ENCODE results near the gene SYTL3.
"Not testable (repeated sequence)": the region's sequence is repeated elsewhere in the genome, so short reads cannot be mapped to it uniquely, and the experiment has no call there.

The SYTL3 gene

DNA sequence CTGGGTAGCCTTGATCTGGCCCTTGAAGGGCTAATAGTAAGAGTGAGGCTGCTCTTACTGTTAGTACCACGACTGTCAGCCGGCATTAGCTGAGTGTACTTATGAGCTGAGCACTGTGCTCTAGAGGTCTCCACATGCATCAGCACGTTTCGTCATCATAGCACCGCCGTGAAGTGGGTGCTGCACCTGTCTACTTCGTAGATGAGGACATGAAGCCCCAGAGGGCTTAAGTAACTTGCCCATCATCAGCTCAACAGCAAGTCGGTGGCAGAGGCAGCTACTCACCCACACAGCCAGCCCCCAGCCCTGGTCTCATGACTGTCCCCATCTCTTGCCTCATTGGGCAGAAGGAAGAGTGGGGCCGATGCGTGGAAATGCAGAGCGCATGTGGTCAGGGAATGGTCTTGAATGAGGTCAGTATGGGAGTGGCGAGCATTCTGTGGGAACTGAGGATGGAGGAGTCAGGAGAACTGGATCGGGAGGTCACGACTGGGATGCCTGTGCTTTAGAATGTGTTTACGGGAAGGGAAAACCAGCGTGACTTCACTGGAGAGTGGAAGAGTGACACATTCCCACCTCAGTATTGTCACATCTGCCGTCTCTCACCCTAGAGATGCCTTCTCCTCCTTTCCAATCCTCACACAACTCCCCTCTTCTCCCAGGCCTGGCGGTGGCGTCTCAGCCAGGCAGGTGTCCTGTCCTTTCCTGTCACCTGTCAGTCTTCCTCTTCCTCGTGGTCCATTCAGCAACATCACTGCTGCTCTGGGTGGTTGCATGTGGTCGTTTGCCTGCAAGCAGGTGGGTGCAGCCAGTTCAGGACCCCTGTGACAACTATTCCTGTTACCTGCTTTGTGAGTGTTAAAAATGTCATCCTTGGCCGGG is 6.0 kb downstream of the SYTL3 start:
- no peaks in the 10 kb centered on the region for H3K36me3 ChIP-seq (ENCODE audit: control insufficient read depth, insufficient read depth, low read length)
- peaks cover 22% of the 10 kb centered on the region for H3K4me1 ChIP-seq (ENCODE audit: control insufficient read depth, insufficient read depth, low read length, poor library complexity, severe bottlenecking)
- H3K9me3 ChIP-seq (ENCODE audit: control insufficient read depth, low read length): no peaks in the 10 kb centered on the region
- WGBS, 2 experiments (ENCODE audit: insufficient coverage in 2 of 2): 90 to 91% methylated on average over 13 to 21 of the region's 22 CpGs
- no peak overlapping the region for H3K4me3 ChIP-seq (ENCODE audit: extremely low read depth, insufficient read depth, low read length, poor library complexity, severe bottlenecking)
- no peak overlapping the region for H3K27ac ChIP-seq (ENCODE audit: low read depth, low read length, severe bottlenecking)

GRCh38 chr6:158656986-158657385 is 7.1 kb downstream of the SYTL3 start:
- not testable (repeated sequence) for H3K36me3 ChIP-seq (ENCODE audit: control insufficient read depth, insufficient read depth, low read length)
- peaks cover 22% of the 10 kb centered on the region for H3K4me1 ChIP-seq (ENCODE audit: control insufficient read depth, insufficient read depth, low read length, poor library complexity, severe bottlenecking)
- WGBS, 2 experiments (ENCODE audit: insufficient coverage in 2 of 2): 76 to 84% methylated on average over 6 to 9 of the region's 9 CpGs

DNA sequence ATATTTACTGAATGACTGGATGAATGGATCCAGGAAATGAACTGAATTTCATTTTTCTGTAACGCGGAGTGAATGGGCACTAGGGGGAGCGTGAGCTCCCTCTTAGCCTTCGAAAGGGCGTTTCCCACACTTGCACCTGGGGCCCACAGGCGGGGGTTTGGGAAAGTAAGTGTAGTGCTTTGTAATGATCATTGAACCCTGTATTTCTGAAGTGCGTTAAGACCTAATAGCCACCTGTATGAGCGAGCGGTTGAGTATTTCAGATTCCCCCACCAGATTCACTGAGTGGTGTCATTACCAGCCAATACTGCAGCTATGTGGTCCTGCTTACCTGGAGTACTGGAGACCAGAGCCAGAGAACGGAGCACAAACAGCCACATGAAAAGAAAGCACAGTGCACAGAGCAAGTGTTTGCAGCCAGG is 10.5 kb downstream of the SYTL3 start:
- no peaks in the 10 kb centered on the region for H3K36me3 ChIP-seq (ENCODE audit: control insufficient read depth, insufficient read depth, low read length)
- H3K4me1 ChIP-seq (ENCODE audit: control insufficient read depth, insufficient read depth, low read length, poor library complexity, severe bottlenecking): peaks cover 2% of the 10 kb centered on the region
- no peak overlapping the region for H3K4me3 ChIP-seq (ENCODE audit: extremely low read depth, insufficient read depth, low read length, poor library complexity, severe bottlenecking)
- H3K27ac ChIP-seq (ENCODE audit: low read depth, low read length, severe bottlenecking): no peak overlapping the region
- no peaks in the 10 kb centered on the region for H3K9me3 ChIP-seq (ENCODE audit: control insufficient read depth, low read length)
- 53 to 65% methylated on average over 9 to 10 of the region's 10 CpGs for WGBS, 2 experiments (ENCODE audit: insufficient coverage in 2 of 2)

More at GRCh38 chr6:158656986-158657385, 7.1 kb downstream of the SYTL3 start:
- H3K27ac ChIP-seq (ENCODE audit: low read depth, low read length, severe bottlenecking); H3K9me3 ChIP-seq (ENCODE audit: control insufficient read depth, low read length); H3K4me3 ChIP-seq (ENCODE audit: extremely low read depth, insufficient read depth, low read length, poor library complexity, severe bottlenecking): not testable (repeated sequence)

DNA sequence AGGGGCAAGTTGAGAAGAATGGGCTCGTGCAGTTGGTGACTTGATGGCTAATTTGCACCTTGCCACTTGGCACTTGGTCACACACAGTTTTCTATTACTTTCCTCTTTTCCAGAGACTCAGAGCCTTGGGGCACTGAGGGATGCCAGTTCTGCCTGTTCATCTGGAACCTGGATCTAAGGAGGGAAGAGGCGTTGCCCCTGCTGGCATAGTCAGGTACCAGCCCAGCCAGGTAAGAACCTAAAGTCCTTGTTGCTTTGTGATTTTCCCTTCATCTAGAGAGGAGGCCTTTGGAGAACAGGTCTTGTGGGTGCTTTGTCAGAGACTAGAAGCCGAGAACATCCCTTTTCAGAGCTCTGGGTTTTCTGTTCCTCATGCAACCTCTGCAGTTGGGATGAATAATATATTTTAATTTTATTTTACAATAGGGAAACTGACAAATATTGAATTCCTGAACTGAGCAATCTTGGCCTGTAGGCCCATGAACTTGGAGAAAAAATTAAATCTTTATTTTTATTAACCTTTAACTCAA is 11.4 kb downstream of the SYTL3 start:
- Histone ChIP-seq H3K4me1 (ENCODE audit: control insufficient read depth, insufficient read depth, low read length, poor library complexity, severe bottlenecking) (no peaks in the 10 kb centered on the region), H3K9me3 (ENCODE audit: control insufficient read depth, low read length) (no peaks in the 10 kb centered on the region), H3K27ac (ENCODE audit: low read depth, low read length, severe bottlenecking) (no peak overlapping the region), H3K4me3 (ENCODE audit: extremely low read depth, insufficient read depth, low read length, poor library complexity, severe bottlenecking) (no peak overlapping the region), H3K36me3 (ENCODE audit: control insufficient read depth, insufficient read depth, low read length) (no peaks in the 10 kb centered on the region)
- 89 to 93% methylated on average over 2 of the region's 3 CpGs for WGBS, 2 experiments (ENCODE audit: insufficient coverage in 2 of 2)

GRCh38 chr6:158662607-158662953 is 12.7 kb downstream of the SYTL3 start:
- no peak overlapping the region for H3K27ac ChIP-seq (ENCODE audit: low read depth, low read length, severe bottlenecking)
- no peak overlapping the region for H3K4me3 ChIP-seq (ENCODE audit: extremely low read depth, insufficient read depth, low read length, poor library complexity, severe bottlenecking)
- no peaks in the 10 kb centered on the region for H3K4me1 ChIP-seq (ENCODE audit: control insufficient read depth, insufficient read depth, low read length, poor library complexity, severe bottlenecking)
- no peaks in the 10 kb centered on the region for H3K36me3 ChIP-seq (ENCODE audit: control insufficient read depth, insufficient read depth, low read length)
- no peaks in the 10 kb centered on the region for H3K9me3 ChIP-seq (ENCODE audit: control insufficient read depth, low read length)
- WGBS, 2 experiments (ENCODE audit: insufficient coverage in 2 of 2): 100% methylated on average over 1 of the region's 3 CpGs; no CpG with 5 or more reads in 1 of the 2 experiments

DNA sequence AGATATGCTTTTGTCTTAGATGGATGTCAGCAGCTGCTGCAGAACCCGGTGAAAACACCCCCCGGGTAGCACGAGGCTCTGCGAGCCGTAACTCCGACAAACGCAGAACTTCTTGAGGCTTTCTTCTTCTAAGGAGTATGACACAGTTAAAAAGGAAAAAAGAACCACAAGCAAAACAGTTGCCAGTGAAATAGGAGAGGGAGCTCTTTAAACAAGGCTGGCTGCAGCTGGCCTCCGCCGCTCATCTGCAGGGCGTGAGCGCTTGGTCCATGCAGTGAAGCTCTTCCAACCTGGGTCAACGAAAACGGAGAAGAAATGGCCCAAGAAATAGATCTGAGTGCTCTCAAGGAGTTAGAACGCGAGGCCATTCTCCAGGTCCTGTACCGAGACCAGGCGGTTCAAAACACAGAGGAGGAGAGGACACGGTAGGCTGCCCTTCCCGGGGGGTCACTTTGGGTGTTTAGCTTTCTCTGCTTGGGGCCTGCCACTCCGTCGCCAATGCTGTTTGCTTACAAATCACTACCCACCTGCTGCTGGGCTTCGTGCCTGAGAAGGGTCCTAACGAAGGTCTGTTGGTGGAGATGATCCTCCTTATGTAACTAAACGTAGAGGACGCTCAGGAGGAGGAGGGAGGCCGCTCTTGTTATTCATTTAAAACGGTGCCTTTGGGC is 13.2 kb downstream of the SYTL3 start:
- Histone ChIP-seq H3K9me3 (ENCODE audit: control insufficient read depth, low read length) (no peaks in the 10 kb centered on the region), H3K27ac (ENCODE audit: low read depth, low read length, severe bottlenecking) (no peak overlapping the region), H3K4me3 (ENCODE audit: extremely low read depth, insufficient read depth, low read length, poor library complexity, severe bottlenecking) (no peak overlapping the region), H3K36me3 (ENCODE audit: control insufficient read depth, insufficient read depth, low read length) (no peaks in the 10 kb centered on the region), H3K4me1 (ENCODE audit: control insufficient read depth, insufficient read depth, low read length, poor library complexity, severe bottlenecking) (no peaks in the 10 kb centered on the region)
- 72 to 76% methylated on average over 25 to 26 of the region's 27 CpGs for WGBS, 2 experiments (ENCODE audit: insufficient coverage in 2 of 2)

DNA sequence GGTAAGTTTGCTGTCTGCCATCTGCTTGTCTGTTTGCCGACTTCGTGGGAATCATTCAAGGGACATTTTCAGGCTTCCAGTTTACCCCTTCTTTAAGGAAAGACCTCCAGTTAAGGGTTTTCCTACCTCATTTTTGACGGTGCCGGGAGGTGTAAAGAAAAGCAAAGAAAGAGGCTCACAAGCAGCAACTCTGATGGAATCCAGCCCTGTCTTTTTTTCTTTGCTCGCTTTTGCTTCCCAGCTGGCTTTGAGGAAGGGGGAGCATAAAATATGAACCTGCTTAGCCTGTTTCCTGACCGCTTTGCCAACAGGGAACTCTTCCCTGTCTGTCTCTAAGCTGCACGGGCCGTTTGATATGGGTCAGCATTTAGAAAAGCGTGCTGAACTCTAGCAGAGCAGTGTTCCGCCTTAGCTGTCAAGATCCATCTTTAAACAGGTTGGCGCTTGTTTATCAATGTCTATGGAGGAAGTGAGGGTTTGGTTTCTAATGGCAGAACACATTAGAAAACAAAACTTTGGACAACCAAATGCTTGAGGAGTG is 13.8 kb downstream of the SYTL3 start:
- no peaks in the 10 kb centered on the region for H3K4me1 ChIP-seq (ENCODE audit: control insufficient read depth, insufficient read depth, low read length, poor library complexity, severe bottlenecking)
- no peaks in the 10 kb centered on the region for H3K9me3 ChIP-seq (ENCODE audit: control insufficient read depth, low read length)
- no peak overlapping the region for H3K27ac ChIP-seq (ENCODE audit: low read depth, low read length, severe bottlenecking)
- no peaks in the 10 kb centered on the region for H3K36me3 ChIP-seq (ENCODE audit: control insufficient read depth, insufficient read depth, low read length)
- H3K4me3 ChIP-seq (ENCODE audit: extremely low read depth, insufficient read depth, low read length, poor library complexity, severe bottlenecking): no peak overlapping the region
- WGBS, 2 experiments (ENCODE audit: insufficient coverage in 2 of 2): 77 to 79% methylated on average over 10 to 11 of the region's 11 CpGs

GRCh38 chr6:158665332-158665731 is 15.5 kb downstream of the SYTL3 start:
- Histone ChIP-seq H3K4me1 (ENCODE audit: control insufficient read depth, insufficient read depth, low read length, poor library complexity, severe bottlenecking) (no peaks in the 10 kb centered on the region), H3K4me3 (ENCODE audit: extremely low read depth, insufficient read depth, low read length, poor library complexity, severe bottlenecking) (no peak overlapping the region), H3K36me3 (ENCODE audit: control insufficient read depth, insufficient read depth, low read length) (no peaks in the 10 kb centered on the region), H3K27ac (ENCODE audit: low read depth, low read length, severe bottlenecking) (no peak overlapping the region), H3K9me3 (ENCODE audit: control insufficient read depth, low read length) (no peaks in the 10 kb centered on the region)
- WGBS, 2 experiments (ENCODE audit: insufficient coverage in 2 of 2): 95 to 97% methylated on average over 13 to 17 of the region's 18 CpGs

GRCh38 chr6:158666628-158667359 is 16.9 kb downstream of the SYTL3 start:
- Histone ChIP-seq H3K36me3 (ENCODE audit: control insufficient read depth, insufficient read depth, low read length) (no peaks in the 10 kb centered on the region), H3K4me3 (ENCODE audit: extremely low read depth, insufficient read depth, low read length, poor library complexity, severe bottlenecking) (no peak overlapping the region), H3K9me3 (ENCODE audit: control insufficient read depth, low read length) (no peaks in the 10 kb centered on the region), H3K4me1 (ENCODE audit: control insufficient read depth, insufficient read depth, low read length, poor library complexity, severe bottlenecking) (no peaks in the 10 kb centered on the region), H3K27ac (ENCODE audit: low read depth, low read length, severe bottlenecking) (no peak overlapping the region)
- 82 to 94% methylated on average over 12 to 13 of the region's 14 CpGs for WGBS, 2 experiments (ENCODE audit: insufficient coverage in 2 of 2)

- H3K9me3 ChIP-seq (ENCODE audit: control insufficient read depth, low read length): no peaks in the 10 kb centered on the region
- H3K36me3 ChIP-seq (ENCODE audit: control insufficient read depth, insufficient read depth, low read length): no peaks in the 10 kb centered on the region
- H3K4me1 ChIP-seq (ENCODE audit: control insufficient read depth, insufficient read depth, low read length, poor library complexity, severe bottlenecking): no peaks in the 10 kb centered on the region
- H3K4me3 ChIP-seq (ENCODE audit: extremely low read depth, insufficient read depth, low read length, poor library complexity, severe bottlenecking): no peak overlapping the region
- WGBS, 2 experiments (ENCODE audit: insufficient coverage in 2 of 2): 91 to 94% methylated on average over 4 to 5 of the region's 8 CpGs
- no peak overlapping the region for H3K27ac ChIP-seq (ENCODE audit: low read depth, low read length, severe bottlenecking)
These were observed 17.6 kb downstream of the SYTL3 start for GRCh38 chr6:158667360-158667981.

Measured in mesodermal cell (in vitro differentiated cells).